Thoracic aorta (tissue), 2 donors: Measurements from ENCODE around the gene SFXN3. TPM values are rescaled to one million over a fixed set of nuclear protein-coding genes. Genes with fewer than 3 reads are reported as not detected.

Experiments
- ATAC-seq: fragments of 150-250 bp; one replicate; pipeline ENCODE4 v1.8.0; 2017; ENCODE audit warnings: low read depth; ENCODE audit not compliant: insufficient number of reproducible peaks, low FRiP score
- DNase-seq: peaks from one replicate; pipeline ENCODE4 v3.0.0-alpha.2; 2020; ENCODE audit warnings: low spot score
- H3K27ac ChIP-seq, 2 donors: fragments of 200-600 bp; sonication (generic); 1 replicate in 1 of 2; 2 replicates in 1 of 2; pipeline ENCODE4 v1.5.1; 2016; ENCODE audit warnings: mild to moderate bottlenecking in 2 of 2, moderate library complexity in 2 of 2
- H3K27me3 ChIP-seq: fragments of 200-600 bp; sonication (generic); replicated peaks from 2 replicates; pipeline ENCODE4 v1.6.0; 2016; ENCODE audit warnings: mild to moderate bottlenecking; ENCODE audit not compliant: insufficient read depth
- H3K36me3 ChIP-seq: fragments of 200-600 bp; sonication (generic); one replicate; pipeline ENCODE4 v1.5.1; 2016
- H3K4me1 ChIP-seq, 2 donors: fragments of 200-600 bp; sonication (generic); 1 replicate in 1 of 2; 2 replicates in 1 of 2; pipeline versions ENCODE4 v1.5.1 to v1.6.0; 2016; ENCODE audit warnings: low read depth in 2 of 2, mild to moderate bottlenecking in 1 of 2; ENCODE audit not compliant: control insufficient read depth in 1 of 2
- H3K4me3 ChIP-seq: fragments of 200-600 bp; sonication (generic); 2 replicates; pipeline ENCODE4 v1.5.1; 2016; ENCODE audit warnings: mild to moderate bottlenecking
- H3K9me3 ChIP-seq: fragments of 200-600 bp; sonication (generic); 2 replicates; pipeline ENCODE4 v1.5.1; 2016
- CTCF ChIP-seq: fragments of 200-600 bp; sonication (generic); IDR thresholded peaks from one replicate; pipeline ENCODE4 v1.5.1; 2019; ENCODE audit warnings: antibody characterized with exemption
- total RNA-seq, 2 donors: library from RNA; depleted of rRNA; stranded (reverse); fragments of >200 nt; gene quantifications; one replicate each; pipeline versions ENCODE4 v1.1.0 to v1.2.3, GENCODE V29; 2016

The SFXN3 gene
- total RNA-seq, 2 donors from 2014 or later = 136 to 206 TPM

- ATAC-seq = no peak
- H3K4me1 ChIP-seq = peaks cover 17 to 24% of the 10 kb centered on the region in 2 donors
- H3K27ac ChIP-seq = no peak overlapping the region
- no peaks in the 10 kb centered on the region for H3K9me3 ChIP-seq
- no peak overlapping the region for H3K4me3 ChIP-seq
- no peak for DNase-seq
- peaks cover 9% of the 10 kb centered on the region for H3K36me3 ChIP-seq
- no peaks in the 10 kb centered on the region for H3K27me3 ChIP-seq
- TF ChIP-seq CTCF = no peak
These were observed 41.9 kb upstream of the SFXN3 start for GRCh38 chr10:100989088-100989487.

GRCh38 chr10:100993986-100994708, 36.9 kb upstream of the SFXN3 start:
- TF ChIP-seq CTCF = peak; percentile 76
- no peak for ATAC-seq
- Histone ChIP-seq H3K9me3 (no peaks in the 10 kb centered on the region), H3K4me1 (peaks cover 5 to 12% of the 10 kb centered on the region in 2 donors), H3K27ac (peak overlapping the region in 1 of 2 donors; percentile 12), H3K36me3 (peaks cover 6% of the 10 kb centered on the region), H3K4me3 (no peak overlapping the region), H3K27me3 (no peaks in the 10 kb centered on the region)
- DNase-seq = no peak

- Histone ChIP-seq H3K4me3 (no peak overlapping the region), H3K27ac (peak overlapping the region in 1 of 2 donors; percentile 12), H3K4me1 (peaks cover 5 to 12% of the 10 kb centered on the region in 2 donors), H3K36me3 (peaks cover 6% of the 10 kb centered on the region), H3K9me3 (no peaks in the 10 kb centered on the region), H3K27me3 (no peaks in the 10 kb centered on the region)
- no peak for DNase-seq
- TF ChIP-seq CTCF = no peak
- ATAC-seq = no peak
These were observed 35.9 kb upstream of the SFXN3 start for GRCh38 chr10:100995181-100995580.

- H3K27me3 ChIP-seq = no peaks in the 10 kb centered on the region
- H3K27ac ChIP-seq = peak overlapping the region; percentile 97 to 98
- H3K4me1 ChIP-seq = peaks cover 12 to 27% of the 10 kb centered on the region in 2 donors
- TF ChIP-seq CTCF = no peak
- H3K9me3 ChIP-seq = no peaks in the 10 kb centered on the region
- peak overlapping the region; percentile 87 for H3K4me3 ChIP-seq
- no peaks in the 10 kb centered on the region for H3K36me3 ChIP-seq
- no peak for ATAC-seq
- no peak for DNase-seq
These were observed 34.2 kb upstream of the SFXN3 start for GRCh38 chr10:100996678-100997359.

- H3K9me3 ChIP-seq = no peaks in the 10 kb centered on the region
- peak overlapping the region; percentile 87 for H3K4me3 ChIP-seq
- H3K27ac ChIP-seq = peak overlapping the region; percentile 97 to 98
- DNase-seq = no peak
- peak; percentile 74 for TF ChIP-seq CTCF
- H3K4me1 ChIP-seq = peaks cover 18 to 34% of the 10 kb centered on the region in 2 donors
- H3K27me3 ChIP-seq = no peaks in the 10 kb centered on the region
- H3K36me3 ChIP-seq = no peaks in the 10 kb centered on the region
- peak; percentile 33 for ATAC-seq
These were observed 33.5 kb upstream of the SFXN3 start for GRCh38 chr10:100997360-100998182.
